HL-60/S4 treated with retinoic acid at 250 ng/mL for 4 days and 3 days (cell line): ENCODE results near the gene ELL2.

Experiments used
- in situ Hi-C: fragments of 300-500 bp; cut with MboI; formaldehyde crosslinking; loops from 2 replicates; pipeline ENCODE4 v1.7.0; 2022; ENCODE audit warnings: low sequenced_read_pairs

ELL2 gene

GRCh38 chr5:95883185-95884016 lies 78.2 kb downstream of the ELL2 start:
- in situ Hi-C loops = no loop called here

GRCh38 chr5:95881833-95882232 lies 79.8 kb downstream of the ELL2 start:
- in situ Hi-C loops = no loop called here

GRCh38 chr5:95880081-95880926 lies 81.3 kb downstream of the ELL2 start:
- in situ Hi-C loops = no loop called here

DNA sequence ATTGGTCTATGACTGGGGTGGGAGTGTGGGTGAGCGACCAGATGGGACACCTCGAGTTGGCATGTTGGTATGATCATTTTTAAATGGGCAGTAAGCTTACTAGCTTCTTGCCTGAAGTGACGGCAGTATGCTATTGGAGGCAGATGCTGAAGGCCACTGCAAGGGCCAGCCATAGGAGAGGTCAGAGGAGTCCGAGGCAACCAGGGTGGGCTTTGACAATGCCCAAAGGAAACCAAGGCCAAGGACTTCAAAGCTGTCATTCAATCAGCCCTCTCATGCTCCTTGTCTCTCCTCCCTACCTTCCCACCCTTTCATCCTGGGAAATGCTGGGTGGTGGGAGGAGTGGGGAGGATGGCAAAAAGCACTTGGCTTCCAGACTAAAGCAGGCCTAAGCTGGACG lies 82.0 kb downstream of the ELL2 start:
- in situ Hi-C loops = no loop called here

GRCh38 chr5:95878417-95879323 lies 83.0 kb downstream of the ELL2 start:
- in situ Hi-C loops = no loop called here

DNA sequence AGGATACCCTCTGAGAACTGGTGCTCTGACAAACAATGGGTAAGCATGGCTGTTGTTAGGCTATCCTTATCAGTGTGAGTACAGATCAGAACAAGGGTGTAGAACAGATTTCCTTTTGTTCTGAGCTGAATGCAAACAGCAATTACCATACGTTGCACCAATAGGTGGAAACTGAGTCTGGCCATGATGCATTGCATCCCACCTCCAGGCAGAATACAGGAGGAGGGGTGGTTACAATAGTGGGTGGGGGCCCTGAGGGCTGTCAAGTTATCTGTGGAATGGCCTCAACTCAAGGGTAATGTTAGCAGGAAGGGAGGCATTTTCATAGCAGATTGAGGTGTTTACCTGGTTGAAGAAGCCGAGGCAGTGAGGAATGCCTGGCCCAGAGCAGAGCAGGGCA lies 84.9 kb downstream of the ELL2 start:
- in situ Hi-C loops = no loop called here

DNA sequence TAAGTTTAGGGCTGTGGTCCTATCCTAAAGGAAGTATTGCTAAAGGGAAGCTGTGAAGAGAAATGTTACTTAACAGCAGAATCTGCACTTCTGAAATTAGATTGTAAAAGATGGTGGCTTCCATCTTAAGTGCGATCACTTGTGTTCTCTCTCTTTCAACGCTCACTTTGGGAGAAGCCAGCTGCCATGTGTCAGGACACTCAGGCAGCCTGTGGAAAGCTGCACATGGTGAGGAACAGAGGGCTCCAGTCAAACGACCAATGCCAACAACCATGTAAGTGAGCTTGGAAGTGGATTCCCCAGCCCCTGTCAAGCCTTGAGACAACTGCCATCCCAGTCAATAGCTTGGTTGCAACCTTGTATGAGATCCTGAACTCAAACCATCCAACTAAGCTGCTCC lies 87.4 kb downstream of the ELL2 start:
- in situ Hi-C loops = loop anchor here (25.0 kb wide), 1 partner anchor 463 kb away; no protein-coding TSS in a partner anchor

DNA sequence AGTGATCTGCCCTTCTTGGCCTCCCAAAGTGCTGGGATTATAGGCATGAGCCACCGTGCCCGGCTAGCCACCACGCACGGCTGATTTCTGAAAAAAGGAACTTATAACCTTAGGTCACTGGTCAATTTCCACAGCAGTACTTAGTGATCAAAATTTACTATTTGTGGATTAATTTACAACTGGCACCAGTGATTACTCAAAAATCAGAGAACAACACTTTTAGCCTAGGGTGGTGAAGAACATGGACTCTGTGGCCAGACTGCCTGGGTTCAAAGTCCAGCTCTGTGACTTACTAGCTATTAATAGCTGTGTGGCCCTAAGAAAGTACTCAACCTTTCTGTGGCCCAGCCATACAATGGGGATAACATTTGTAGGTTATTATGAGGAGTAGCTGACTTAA lies 88.3 kb downstream of the ELL2 start:
- in situ Hi-C loops = loop anchor here (25.0 kb wide), 1 partner anchor 464 kb away; no protein-coding TSS in a partner anchor

DNA sequence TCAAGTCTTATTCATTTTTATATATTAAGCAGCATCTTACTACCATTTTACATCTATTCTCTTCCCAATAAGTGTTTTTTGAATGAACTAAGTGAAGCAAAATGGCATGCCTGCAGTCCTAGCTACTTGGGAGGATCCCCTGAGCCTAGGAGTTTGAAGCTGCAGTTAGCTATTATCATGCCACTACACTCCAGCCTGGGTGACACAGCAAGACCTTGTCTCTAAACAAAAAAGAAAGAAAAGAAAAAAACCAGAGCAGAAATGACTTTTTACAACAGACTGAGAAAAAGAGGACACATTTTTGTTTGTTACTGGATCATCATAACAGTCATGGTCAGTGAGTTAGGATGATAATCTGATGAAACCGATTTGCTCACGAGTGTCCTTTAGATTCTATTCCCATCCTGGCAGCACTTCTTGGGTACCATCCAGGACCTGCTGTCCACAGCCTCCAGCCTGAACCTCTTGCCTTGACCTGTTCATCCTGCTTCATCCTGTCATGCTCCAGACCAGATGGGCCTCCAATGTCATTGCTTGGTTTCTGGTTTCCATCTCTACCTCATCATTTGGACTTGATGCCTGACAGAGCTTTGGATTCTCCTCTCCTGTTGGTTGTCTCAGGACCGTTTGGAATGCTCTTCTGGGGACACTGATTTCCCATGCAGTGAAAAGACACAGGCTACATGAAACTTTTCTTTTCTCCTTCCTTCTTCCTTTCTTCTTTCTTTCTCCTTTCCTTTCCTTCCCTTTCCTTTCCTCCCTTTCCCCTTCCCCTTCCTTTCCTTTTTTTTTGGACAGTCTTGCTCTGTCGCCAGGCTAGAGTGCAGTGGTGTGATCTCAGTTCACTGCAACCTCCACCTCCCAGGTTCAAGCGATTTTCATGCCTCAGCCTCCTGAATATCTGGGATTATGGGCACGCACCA lies 89.0 kb downstream of the ELL2 start:
- in situ Hi-C loops = loop anchor here (25.0 kb wide), 1 partner anchor 465 kb away; no protein-coding TSS in a partner anchor

GRCh38 chr5:95871146-95871806 lies 90.4 kb downstream of the ELL2 start:
- in situ Hi-C loops = loop anchor here (25.0 kb wide), 1 partner anchor 466 kb away; no protein-coding TSS in a partner anchor

GRCh38 chr5:95870105-95870672 lies 91.5 kb downstream of the ELL2 start:
- in situ Hi-C loops = loop anchor here (25.0 kb wide), 1 partner anchor 467 kb away; no protein-coding TSS in a partner anchor

DNA sequence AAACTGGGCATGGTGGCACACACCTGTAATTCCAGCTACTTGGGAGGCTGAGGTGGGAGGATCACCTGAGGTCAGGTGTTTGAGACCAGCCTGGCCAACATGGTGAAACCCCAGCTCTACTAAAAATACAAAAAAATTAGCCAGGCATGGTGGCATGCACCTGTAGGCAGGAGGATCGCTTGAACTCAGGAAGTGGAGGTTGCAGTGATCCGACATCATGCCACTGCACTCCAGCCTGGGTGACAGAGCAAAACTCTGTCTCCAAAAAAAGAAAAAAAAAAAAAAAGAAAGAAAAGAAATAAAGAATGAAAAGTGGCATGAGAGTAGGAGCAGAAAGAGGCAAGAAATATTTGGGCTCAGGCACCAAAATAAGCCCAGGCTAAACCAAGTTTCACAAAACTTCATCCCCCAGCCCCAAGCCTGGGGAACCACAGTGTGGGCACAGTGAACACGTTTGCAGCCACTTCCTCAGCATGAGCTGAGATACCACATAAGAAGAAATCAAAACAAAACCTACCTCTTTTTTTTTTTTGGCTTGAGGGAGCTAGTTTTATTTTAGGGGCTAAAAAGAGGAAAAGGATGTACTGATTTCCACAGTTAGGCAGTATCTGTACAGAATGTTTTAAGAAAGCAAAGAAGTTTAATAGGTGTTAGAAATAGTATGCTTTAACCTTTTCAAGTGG lies 92.3 kb downstream of the ELL2 start:
- in situ Hi-C loops = loop anchor here (25.0 kb wide), 1 partner anchor 468 kb away; no protein-coding TSS in a partner anchor

DNA sequence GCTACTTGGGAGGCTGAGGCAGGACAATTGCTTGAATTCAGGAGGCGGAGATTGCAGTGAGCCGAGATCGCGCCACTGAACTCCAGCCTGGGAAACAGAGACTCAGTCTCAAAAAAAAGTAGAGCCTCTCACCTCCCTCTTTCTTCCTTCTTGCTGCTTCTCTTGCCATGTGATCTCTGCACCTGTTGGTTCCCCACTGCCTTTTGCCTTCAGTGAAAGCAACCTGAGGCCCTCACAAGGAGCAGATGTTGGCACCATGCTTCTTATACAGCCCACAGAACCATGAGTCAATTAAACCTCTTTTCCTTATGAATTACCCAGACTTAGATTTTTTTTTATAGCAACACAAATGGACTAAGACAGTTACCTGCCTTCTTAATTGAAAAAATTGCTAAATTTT lies 93.5 kb downstream of the ELL2 start:
- in situ Hi-C loops = loop anchor here (25.0 kb wide), 1 partner anchor 469 kb away; no protein-coding TSS in a partner anchor

- in situ Hi-C loops = loop anchor here (25.0 kb wide), 1 partner anchor 471 kb away; no protein-coding TSS in a partner anchor
These were observed 95.1 kb downstream of the ELL2 start for GRCh38 chr5:95866435-95867040.

- in situ Hi-C loops = loop anchor here (25.0 kb wide), 1 partner anchor 472 kb away; no protein-coding TSS in a partner anchor
These were observed 96.6 kb downstream of the ELL2 start for GRCh38 chr5:95864944-95865504.

- in situ Hi-C loops = loop anchor here (25.0 kb wide), 1 partner anchor 473 kb away; no protein-coding TSS in a partner anchor
These were observed 97.2 kb downstream of the ELL2 start for GRCh38 chr5:95864456-95864855.

- in situ Hi-C loops = loop anchor here (25.0 kb wide), 1 partner anchor 474 kb away; no protein-coding TSS in a partner anchor
These were observed 98.3 kb downstream of the ELL2 start for GRCh38 chr5:95863383-95863757.
